Testis (tissue), 2 donors: ENCODE measurements around the gene CCDC57.

ENCODE experiments used
- POLR2A ChIP-seq: fragments of 450-650 bp; IDR thresholded peaks from one replicate; pipeline ENCODE4 v1.6.1; 2017; ENCODE audit warnings: antibody characterized with exemption, mild to moderate bottlenecking, moderate library complexity
- TF ChIP-seq, protein P1 (sequence below), 3 experiments: fragments of 450-650 bp in 2 of 3; fragments of 200-600 bp in 1 of 3; sonication (generic) in 1 of 3; IDR thresholded peaks; one replicate each; pipeline ENCODE4 v1.5.1; 2016 to 2019; ENCODE audit warnings: antibody characterized with exemption in 3 of 3, mild to moderate bottlenecking in 2 of 3, moderate library complexity in 1 of 3

DNA sequence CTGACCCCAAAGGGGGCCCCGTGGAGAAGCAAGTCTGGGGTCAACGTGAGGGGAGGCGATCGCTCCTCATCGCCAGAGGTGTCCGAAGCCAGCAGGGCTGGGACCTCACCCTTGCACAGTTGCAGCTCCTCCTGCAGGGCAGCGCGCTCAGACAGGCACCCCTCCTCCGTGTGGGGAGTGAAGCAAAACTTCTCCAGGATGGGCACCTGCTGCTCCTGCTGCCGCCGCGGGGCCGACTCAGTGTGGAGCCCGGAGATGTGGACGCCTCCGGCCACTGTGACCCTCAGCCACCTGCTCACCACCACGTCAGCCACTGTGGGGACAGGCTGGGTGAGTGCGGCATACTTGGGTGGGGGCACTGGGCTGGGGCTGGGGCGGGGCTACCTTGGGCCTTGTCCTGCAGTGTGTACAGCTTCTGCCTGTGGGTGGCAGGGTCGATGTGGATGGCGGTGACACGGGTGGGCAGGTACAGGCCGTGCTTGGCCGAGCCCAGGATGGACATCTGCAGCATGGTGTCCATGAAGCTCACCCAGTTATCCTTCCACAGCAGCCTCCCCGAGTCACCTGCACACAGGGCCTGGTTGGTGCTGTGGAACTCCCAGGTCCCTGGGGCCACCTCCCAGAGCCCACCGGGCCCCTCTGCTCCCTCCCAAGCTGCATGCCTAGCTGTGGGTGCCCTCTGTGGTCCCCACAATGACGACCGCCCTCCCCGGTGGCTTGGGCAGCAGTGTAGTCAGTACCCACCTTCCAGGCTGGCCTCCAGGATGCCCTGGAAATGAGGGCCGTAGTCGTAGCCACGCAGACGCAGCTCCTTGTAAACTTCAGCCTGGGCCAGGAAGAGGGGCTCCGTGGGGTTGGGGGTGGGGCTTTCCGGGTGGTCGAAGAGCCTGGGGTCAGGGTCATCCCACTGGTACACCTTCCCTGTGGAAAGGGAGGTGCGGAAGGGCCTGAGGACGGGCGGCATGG is 125.4 kb downstream of the CCDC57 start:
- TF ChIP-seq, protein P1, sequence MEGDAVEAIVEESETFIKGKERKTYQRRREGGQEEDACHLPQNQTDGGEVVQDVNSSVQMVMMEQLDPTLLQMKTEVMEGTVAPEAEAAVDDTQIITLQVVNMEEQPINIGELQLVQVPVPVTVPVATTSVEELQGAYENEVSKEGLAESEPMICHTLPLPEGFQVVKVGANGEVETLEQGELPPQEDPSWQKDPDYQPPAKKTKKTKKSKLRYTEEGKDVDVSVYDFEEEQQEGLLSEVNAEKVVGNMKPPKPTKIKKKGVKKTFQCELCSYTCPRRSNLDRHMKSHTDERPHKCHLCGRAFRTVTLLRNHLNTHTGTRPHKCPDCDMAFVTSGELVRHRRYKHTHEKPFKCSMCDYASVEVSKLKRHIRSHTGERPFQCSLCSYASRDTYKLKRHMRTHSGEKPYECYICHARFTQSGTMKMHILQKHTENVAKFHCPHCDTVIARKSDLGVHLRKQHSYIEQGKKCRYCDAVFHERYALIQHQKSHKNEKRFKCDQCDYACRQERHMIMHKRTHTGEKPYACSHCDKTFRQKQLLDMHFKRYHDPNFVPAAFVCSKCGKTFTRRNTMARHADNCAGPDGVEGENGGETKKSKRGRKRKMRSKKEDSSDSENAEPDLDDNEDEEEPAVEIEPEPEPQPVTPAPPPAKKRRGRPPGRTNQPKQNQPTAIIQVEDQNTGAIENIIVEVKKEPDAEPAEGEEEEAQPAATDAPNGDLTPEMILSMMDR (IDR thresholded peaks at IDR 0.05), result no peak
- no peak for TF ChIP-seq POLR2A
